BJ (cell line): ENCODE data around the gene GREB1. TPM values are rescaled to one million over a fixed set of nuclear protein-coding genes. Genes with fewer than 3 reads are reported as not detected.

Source experiments
- CTCF ChIA-PET: fragments of 350-600 bp; formaldehyde crosslinking; extraction: SDS; loops from one replicate; lab custom pipeline; 2021; ENCODE audit warnings: antibody characterized with exemption, inconsistent platforms; lab: Yijun Ruan, JAX
- POLR2A ChIA-PET: fragments of 300-600 bp; sonication (Branson Sonifier 250); formaldehyde crosslinking; extraction: SDS; loops from one replicate; lab custom pipeline; 2021; ENCODE audit warnings: antibody characterized with exemption; lab: Charles Lee
- DNase-seq: peaks from one replicate; pipeline ENCODE4 v3.0.0-alpha.2; 2011; ENCODE audit warnings: low read depth
- H3K27me3 ChIP-seq: 2 replicates; pipeline ENCODE4 v1.6.0; 2011; ENCODE audit warnings: low read length; ENCODE audit not compliant: control insufficient read depth, insufficient read depth
- H3K36me3 ChIP-seq: 2 replicates; pipeline ENCODE4 v1.5.1; 2011; ENCODE audit warnings: low read length; ENCODE audit not compliant: control insufficient read depth, insufficient read depth
- H3K4me3 ChIP-seq: 2 replicates; pipeline ENCODE4 v1.5.1; 2011; ENCODE audit warnings: low read depth, mild to moderate bottlenecking, control low read depth, low read length
- polyA plus RNA-seq: library from polyadenylated mRNA; depleted of rRNA; stranded (reverse); fragments of >200 nt; gene quantifications from 2 replicates; pipeline ENCODE4 v1.2.3, GENCODE V29; 2011
- TF ChIP-seq, protein P1 (sequence below): IDR thresholded peaks from 2 replicates; pipeline ENCODE4 v1.5.1; 2011; ENCODE audit warnings: low read depth, mild to moderate bottlenecking, control low read depth, inconsistent platforms, low read length, moderate library complexity; ENCODE audit not compliant: insufficient read depth

GREB1 gene
- polyA plus RNA-seq, 1 experiment, result not detected

GRCh38 chr2:11615209-11615608 is 81.4 kb downstream of the GREB1 start:
- CTCF ChIA-PET, result interaction anchor here (1.0 kb wide), 1 partner anchor 33 kb away, joined by 7 read pairs; no protein-coding TSS in a partner anchor
- DNase-seq, result no peak
- POLR2A ChIA-PET, result no interaction called here
- Histone ChIP-seq H3K4me3 (no peak overlapping the region), H3K27me3 (no peaks in the 10 kb centered on the region), H3K36me3 (no peaks in the 10 kb centered on the region)
- TF ChIP-seq, protein P1, sequence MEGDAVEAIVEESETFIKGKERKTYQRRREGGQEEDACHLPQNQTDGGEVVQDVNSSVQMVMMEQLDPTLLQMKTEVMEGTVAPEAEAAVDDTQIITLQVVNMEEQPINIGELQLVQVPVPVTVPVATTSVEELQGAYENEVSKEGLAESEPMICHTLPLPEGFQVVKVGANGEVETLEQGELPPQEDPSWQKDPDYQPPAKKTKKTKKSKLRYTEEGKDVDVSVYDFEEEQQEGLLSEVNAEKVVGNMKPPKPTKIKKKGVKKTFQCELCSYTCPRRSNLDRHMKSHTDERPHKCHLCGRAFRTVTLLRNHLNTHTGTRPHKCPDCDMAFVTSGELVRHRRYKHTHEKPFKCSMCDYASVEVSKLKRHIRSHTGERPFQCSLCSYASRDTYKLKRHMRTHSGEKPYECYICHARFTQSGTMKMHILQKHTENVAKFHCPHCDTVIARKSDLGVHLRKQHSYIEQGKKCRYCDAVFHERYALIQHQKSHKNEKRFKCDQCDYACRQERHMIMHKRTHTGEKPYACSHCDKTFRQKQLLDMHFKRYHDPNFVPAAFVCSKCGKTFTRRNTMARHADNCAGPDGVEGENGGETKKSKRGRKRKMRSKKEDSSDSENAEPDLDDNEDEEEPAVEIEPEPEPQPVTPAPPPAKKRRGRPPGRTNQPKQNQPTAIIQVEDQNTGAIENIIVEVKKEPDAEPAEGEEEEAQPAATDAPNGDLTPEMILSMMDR, result no peak

DNA sequence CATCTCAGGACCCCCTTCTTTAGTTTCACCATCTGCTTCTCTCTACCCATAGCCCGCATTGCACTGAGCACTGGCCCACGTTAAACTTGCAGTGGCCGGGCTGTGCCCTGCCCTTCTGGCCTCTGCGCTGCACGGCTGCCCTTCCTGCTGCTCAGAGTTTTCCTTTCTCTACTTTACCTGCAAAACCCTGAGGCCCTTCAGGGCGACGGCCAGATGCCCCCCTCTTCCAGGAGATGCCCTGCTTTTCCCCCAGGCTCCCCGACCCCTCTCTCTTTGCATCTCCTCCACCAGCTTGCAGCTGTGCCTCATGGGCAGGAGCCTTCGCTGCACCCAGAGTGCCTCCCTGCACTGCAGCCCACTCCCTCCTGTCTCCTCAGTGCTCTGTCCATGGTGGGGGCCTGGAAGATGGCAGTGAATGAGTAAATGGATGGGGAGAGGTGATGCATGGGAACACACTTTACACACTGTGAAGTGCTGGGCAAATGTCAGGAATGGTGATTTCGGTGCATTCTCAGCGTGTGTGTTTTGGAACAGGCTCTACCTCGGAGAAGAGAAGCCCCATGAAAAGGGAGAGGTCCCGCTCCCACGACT is 82.3 kb downstream of the GREB1 start:
- TF ChIP-seq, protein P1, result no peak
- Histone ChIP-seq H3K36me3 (no peaks in the 10 kb centered on the region), H3K4me3 (no peak overlapping the region), H3K27me3 (no peaks in the 10 kb centered on the region)
- ChIA-PET CTCF (no interaction called here), POLR2A (no interaction called here)
- DNase-seq, result no peak

DNA sequence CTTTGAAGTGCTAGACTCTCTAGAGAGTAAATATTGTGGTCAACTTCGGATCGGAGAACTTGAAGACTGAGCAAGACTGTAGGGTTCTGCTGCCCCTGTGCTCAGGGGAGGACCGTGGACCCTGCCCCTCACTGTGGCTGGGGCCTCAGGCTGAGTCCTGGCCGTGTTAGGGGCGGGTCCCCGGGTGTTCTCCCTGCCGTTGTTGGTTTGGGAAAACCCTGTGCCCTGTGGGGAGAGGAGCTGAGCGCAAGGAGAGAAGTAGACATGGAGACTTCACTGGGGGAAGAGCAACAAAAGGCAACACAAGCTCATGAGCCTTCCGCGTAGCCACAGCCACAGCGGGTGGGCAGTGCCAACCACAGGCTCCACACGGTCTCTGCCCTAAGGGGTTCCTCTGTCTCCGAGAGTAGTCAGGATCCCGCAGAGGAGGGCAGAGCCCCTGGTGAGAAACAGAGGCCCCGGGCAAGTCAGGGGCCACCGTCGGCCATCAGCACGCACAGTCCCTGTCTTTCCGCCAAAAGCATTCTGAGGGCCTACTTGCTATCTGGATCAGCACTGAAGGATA is 83.1 kb downstream of the GREB1 start:
- TF ChIP-seq, protein P1, result no peak
- Histone ChIP-seq H3K27me3 (no peaks in the 10 kb centered on the region), H3K4me3 (no peak overlapping the region), H3K36me3 (no peaks in the 10 kb centered on the region)
- ChIA-PET POLR2A (no interaction called here), CTCF (no interaction called here)
- no peak for DNase-seq

DNA sequence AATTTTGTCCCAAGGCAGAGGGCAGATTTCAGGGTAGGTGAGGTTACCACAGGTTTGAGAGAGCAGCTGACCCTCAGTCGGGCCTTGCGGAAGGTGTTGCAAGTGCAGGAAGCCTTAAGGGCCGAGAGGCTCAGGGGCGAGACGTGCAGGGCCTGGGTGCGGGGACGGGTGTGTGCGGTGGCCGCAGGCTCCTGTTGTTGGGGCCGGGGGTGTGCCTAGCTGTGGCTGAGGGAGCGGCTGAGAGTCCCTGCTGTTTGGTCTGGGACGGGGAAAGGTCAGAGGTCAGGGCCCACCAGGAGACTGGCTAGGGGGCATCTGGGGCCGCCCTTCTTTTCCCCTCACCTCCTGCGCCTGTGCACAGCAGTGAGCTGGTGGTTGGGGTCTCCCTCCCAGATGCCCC is 83.7 kb downstream of the GREB1 start:
- POLR2A ChIA-PET, result no interaction called here
- CTCF ChIA-PET, result no interaction called here
- no peak overlapping the region for H3K4me3 ChIP-seq
- TF ChIP-seq, protein P1, result no peak
- no peaks in the 10 kb centered on the region for H3K27me3 ChIP-seq
- H3K36me3 ChIP-seq, result no peaks in the 10 kb centered on the region
- DNase-seq, result no peak

DNA sequence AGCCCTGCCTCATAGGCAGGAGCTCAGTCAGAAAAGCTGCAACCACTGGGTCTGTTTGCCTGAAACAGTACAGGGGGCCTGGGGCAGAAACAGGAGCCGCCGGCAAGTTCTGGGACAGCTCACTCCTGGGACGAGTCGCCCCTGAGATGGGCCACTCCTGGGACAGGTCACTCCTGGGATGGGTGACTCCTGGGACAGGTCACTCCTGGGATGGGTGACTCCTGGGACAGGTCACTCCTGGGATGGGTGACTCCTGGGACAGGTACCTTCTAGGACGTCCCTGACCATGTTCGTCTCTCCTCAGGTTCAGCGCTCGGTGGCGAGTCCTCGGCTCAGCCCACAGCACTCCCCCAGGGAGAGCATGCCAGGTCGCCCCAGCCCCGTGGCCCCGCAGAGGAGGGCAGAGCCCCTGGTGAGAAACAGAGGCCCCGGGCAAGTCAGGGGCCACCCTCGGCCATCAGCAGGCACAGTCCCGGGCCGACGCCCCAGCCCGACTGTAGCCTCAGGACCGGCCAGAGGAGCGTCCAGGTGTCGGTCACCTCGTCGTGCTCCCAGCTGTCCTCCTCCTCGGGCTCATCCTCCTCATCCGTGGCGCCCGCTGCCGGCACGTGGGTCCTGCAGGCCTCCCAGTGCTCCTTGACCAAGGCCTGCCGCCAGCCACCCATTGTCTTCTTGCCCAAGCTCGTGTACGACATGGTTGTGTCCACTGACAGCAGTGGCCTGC is 84.3 kb downstream of the GREB1 start:
- H3K36me3 ChIP-seq, result no peaks in the 10 kb centered on the region
- TF ChIP-seq, protein P1, result no peak
- H3K4me3 ChIP-seq, result no peak overlapping the region
- DNase-seq, result no peak
- POLR2A ChIA-PET, result no interaction called here
- H3K27me3 ChIP-seq, result no peaks in the 10 kb centered on the region
- CTCF ChIA-PET, result no interaction called here
